NCI-H226 (cell line): ENCODE data around the gene RSPH6A.
"Not testable (repeated sequence)": the region's sequence is repeated elsewhere in the genome, so short reads cannot be mapped to it uniquely, and the experiment has no call there.

ENCODE experiments used
- DNase-seq: peaks from one replicate; pipeline ENCODE4 v3.0.0-alpha.2; 2015

Gene RSPH6A

DNA sequence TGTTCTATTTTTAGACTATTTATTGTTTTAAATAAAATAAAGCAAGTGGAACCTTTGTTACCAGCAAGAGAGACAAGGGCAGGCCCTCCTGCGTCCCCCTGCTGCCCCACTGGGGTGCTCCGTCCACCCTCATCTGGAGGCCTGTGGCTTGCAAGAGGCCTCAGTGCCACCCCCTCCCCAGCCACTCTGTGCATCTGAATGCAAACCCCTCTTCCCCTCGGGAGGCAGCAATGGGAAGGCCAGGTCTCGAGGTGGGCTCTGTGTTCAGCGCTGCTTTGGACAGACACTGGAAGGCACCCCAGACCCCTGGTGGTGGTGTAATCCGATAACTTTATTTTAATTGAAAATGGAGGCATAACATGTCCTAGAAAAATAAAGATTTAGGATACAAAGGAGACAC is 50.6 kb downstream of the RSPH6A start:
- no peak for DNase-seq

- DNase-seq: no peak
Measured at GRCh38 chr19:45763691-45764294, 51.3 kb downstream of the RSPH6A start.

- no peak for DNase-seq
Measured at GRCh38 chr19:45762870-45763631, 52.1 kb downstream of the RSPH6A start.

DNA sequence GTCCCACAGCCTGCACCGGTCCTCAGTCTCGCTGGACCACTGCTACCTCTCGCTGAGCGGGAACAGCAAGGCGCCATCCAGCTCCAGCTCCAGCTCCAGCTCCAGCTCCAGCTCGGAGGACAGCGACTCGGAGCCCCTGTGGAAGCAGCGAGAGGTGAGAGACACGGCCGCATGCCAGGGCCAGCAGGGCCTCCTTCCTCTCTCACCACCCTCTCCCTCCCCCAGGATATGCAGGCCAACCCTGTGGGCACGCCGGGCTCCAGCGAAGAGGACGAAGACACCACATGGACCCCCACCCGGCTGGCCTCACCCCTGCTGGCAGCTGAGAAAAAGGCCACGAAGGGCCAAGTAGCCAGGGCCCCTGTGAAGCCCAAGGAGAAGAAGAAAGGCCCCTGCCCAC is 53.4 kb downstream of the RSPH6A start:
- DNase-seq: no peak

GRCh38 chr19:45758921-45759320 is 56.2 kb downstream of the RSPH6A start:
- no peak for DNase-seq

DNA sequence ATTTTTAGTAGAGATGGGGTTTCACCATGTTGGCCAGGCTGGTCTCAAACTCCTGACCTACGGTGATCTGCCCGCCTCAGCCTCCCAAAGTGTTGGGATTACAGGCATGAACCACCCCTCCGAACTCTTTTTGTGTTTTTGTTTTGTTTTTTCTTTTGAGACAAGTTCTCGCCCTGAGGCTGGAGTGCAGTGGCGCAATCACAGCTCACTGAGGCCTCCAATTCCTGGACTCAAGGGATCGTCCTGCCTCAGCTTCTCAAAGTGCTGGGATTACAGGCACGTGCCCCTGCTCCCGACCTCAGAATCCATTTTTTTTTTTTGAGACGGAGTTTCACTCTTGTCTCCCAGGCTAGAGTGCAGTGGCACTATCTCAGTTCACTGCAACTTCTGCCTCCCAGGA is 57.4 kb downstream of the RSPH6A start:
- DNase-seq: no peak

- no peak for DNase-seq
Measured at GRCh38 chr19:45754323-45754722, 60.8 kb downstream of the RSPH6A start.

DNA sequence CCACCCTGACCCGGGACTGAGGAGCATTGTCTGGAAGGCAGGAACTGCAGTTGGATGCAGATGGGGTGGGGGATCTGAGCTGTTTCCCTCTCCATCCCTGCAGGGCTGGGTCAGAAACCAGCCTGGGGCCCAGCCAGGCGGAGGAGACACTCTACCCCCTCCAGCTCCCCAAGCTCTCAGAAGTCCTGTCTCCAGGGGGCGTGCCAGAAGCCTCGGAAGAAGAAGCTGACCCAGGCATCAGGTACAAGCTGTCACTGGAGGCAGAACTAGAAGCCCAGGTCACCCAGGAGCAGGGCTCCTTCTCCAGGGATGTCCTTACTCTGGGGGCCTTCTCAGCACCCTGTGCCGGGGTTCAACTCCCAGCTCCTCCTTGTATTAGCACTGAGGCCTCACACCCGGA is 61.6 kb downstream of the RSPH6A start:
- no peak for DNase-seq

GRCh38 chr19:45752639-45753038 is 62.5 kb downstream of the RSPH6A start:
- no peak for DNase-seq

- not testable (repeated sequence) for DNase-seq
Measured at GRCh38 chr19:45751483-45751882, 63.6 kb downstream of the RSPH6A start.

- DNase-seq: no peak
Measured at GRCh38 chr19:45747513-45747912, 67.6 kb downstream of the RSPH6A start.

- DNase-seq: no peak
Measured at GRCh38 chr19:45746866-45747265, 68.2 kb downstream of the RSPH6A start.
